SU-DHL-6 (cell line): ENCODE measurements around the gene EPC2.

Experiments
- EZH2phosphoT487 ChIP-seq: fragments of 200-600 bp; sonication (generic), shearing (Covaris generic); conservative IDR thresholded peaks from 2 replicates; pipeline ENCODE4 v1.6.1; 2018; ENCODE audit warnings: mild to moderate bottlenecking, antibody characterized with exemption, low read length, moderate library complexity, mixed read lengths
- TF ChIP-seq, protein P1 (sequence below): fragments of 200-600 bp; sonication (generic); IDR thresholded peaks from one replicate; pipeline ENCODE4 v1.5.1; 2017; ENCODE audit warnings: antibody characterized with exemption, mild to moderate bottlenecking, low read length, moderate library complexity; ENCODE audit not compliant: insufficient read depth, poor library complexity, severe bottlenecking

- TF ChIP-seq, protein P1, sequence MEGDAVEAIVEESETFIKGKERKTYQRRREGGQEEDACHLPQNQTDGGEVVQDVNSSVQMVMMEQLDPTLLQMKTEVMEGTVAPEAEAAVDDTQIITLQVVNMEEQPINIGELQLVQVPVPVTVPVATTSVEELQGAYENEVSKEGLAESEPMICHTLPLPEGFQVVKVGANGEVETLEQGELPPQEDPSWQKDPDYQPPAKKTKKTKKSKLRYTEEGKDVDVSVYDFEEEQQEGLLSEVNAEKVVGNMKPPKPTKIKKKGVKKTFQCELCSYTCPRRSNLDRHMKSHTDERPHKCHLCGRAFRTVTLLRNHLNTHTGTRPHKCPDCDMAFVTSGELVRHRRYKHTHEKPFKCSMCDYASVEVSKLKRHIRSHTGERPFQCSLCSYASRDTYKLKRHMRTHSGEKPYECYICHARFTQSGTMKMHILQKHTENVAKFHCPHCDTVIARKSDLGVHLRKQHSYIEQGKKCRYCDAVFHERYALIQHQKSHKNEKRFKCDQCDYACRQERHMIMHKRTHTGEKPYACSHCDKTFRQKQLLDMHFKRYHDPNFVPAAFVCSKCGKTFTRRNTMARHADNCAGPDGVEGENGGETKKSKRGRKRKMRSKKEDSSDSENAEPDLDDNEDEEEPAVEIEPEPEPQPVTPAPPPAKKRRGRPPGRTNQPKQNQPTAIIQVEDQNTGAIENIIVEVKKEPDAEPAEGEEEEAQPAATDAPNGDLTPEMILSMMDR: no peak
- no peak for TF ChIP-seq EZH2phosphoT487
These were observed 93.2 kb downstream of the EPC2 start for GRCh38 chr2:148737742-148738141.
